NCI-H2227 (cell line): ENCODE measurements around the gene BRINP1.

Experiments
- DNase-seq: peaks from one replicate; lab custom pipeline; 2025; ENCODE audit not compliant: unreplicated experiment; lab: John Stamatoyannopoulos, UW

BRINP1 gene

GRCh38 chr9:119343059-119343990 lies 25.9 kb downstream of the BRINP1 start:
- DNase-seq = no peak

DNA sequence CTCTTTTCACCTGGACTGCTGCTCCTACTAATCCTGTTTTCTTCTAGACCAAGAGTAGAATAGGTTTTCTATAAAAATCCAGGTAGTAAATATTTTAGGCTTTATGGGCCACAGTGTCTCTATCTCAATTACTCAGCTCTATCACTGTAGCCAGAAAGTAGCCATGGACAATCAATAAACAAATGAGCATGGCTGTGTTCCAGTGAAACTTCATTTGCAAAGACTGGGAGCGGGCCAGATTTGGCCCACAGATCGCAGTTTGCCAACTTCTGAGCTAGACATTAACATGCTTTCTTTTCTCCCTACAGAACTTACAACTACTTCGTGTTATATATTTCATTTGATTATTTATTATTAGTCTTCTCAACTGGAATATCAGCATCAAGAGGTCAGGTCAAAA lies 30.2 kb downstream of the BRINP1 start:
- no peak for DNase-seq

GRCh38 chr9:119337573-119337972 lies 31.7 kb downstream of the BRINP1 start:
- DNase-seq = no peak

DNA sequence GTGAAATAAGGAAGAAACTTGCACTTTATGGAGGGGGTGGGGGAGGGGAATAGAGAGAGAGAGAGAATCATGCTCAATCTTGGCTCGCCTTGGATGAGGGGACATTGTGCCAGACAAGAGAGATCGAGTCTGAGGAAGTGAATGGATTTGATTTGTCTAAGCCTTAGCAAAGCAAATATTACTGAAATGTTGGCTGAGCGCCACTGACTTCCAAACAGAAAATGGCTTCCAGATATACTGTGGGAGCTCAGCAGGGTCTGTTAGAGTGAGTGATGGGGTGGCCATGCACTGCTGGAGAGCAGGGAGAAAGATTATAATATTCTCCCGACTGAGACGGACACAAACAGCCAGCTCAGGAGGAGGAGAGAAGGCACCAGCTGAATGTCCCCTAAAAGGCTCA lies 34.5 kb downstream of the BRINP1 start:
- DNase-seq = no peak

- DNase-seq = no peak
Measured at GRCh38 chr9:119333507-119334229, 35.6 kb downstream of the BRINP1 start.

DNA sequence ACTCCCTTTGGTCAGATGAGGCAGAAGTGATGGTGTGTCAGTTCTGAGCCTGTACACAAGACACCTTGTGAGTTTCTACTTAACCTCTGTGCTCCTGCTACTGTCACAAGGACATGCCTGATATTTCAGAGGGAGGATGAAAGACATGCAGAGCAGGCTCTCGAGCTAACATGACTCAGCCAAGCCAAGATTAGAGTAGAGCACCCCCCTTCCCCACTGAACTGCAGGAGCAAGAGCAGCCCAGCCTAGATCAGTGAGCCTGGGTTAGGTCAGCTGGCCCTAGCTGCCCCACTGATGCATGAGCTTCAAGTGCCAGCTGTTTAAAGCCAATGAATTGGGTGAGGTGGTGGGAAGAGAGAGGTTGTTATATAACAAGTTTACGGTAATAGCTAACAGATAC lies 36.7 kb downstream of the BRINP1 start:
- DNase-seq = no peak

- DNase-seq = peak; percentile 42
Measured at GRCh38 chr9:119322184-119322583, 47.1 kb downstream of the BRINP1 start.

GRCh38 chr9:119318371-119318770 lies 50.9 kb downstream of the BRINP1 start:
- DNase-seq = no peak

GRCh38 chr9:119313846-119314245 lies 55.4 kb downstream of the BRINP1 start:
- DNase-seq = no peak

GRCh38 chr9:119310741-119311140 lies 58.5 kb downstream of the BRINP1 start:
- no peak for DNase-seq

DNA sequence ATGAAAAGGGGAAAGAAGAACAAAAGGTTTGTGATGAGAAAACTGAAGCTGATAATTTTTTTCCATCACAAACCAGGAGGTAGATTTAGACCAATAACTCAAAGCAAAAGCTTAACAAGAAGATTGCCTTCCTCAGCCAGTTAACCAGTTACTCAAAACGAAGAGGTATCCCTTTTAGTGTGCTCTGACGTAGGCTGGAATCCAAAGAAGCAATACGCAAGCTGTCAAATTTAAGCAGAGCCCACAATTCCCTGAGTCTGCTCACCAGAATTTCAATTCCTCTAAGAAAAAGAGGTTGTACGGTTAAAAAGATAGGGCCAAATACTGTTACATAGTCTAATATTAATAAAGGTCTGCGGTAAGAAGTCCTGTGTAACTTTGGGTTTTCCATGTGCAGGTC lies 61.8 kb downstream of the BRINP1 start:
- DNase-seq = no peak

GRCh38 chr9:119304555-119304954 lies 64.7 kb downstream of the BRINP1 start:
- no peak for DNase-seq

- DNase-seq = no peak
Measured at GRCh38 chr9:119302988-119303698, 66.1 kb downstream of the BRINP1 start.

DNA sequence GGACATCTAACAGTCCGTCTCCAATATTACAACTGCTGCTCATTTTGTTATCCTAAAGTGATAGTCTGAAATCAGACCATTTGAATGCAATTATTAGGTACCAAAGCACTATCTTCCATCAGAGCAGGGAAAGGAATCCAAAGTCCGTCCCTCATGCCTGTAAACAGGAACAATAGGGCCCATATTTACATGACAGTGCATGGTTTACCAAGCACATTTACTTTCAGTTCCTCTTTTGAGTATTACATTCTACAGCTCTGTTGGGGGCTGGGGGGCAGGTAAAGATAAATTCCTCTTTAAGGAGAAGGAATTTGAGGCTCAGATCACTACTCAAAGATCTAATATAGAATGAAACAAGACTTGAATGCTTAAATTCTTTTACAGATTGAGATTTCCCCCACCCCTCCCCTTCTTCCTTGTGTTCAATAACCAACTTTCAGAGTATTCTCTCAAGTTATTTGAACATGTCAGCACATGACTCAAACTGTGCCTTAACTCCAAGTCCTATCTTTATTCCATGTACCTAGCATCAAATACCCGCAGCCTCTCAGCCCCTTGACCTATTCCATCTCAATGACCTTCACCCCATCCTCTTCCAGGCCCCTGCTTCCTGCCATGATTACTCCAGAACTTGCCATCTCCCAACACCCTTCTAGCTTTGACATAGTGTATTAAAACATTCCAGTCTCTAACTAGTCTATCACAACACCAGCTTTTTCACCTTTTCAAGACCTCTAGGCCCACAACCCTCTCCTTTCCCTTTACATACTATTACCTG lies 71.0 kb downstream of the BRINP1 start:
- DNase-seq = no peak

DNA sequence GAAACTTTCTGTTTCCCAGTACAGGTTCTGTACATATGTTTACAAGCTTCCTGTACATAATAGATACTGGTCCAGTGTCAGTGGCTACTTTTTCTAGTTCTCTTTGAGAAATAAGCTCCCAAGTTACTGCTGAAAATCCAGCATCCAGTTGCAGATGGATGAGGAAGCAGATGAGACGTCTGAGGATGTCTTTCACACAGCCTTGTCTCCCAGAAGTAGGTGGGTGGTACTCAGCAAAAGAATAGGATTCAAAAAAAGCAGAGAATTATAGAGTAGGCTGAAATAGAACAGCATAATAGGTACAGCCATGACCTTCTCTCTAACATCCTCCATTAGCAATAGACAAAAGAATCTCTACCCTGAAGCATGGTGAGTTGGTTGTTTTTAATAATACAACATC lies 77.7 kb downstream of the BRINP1 start:
- DNase-seq = peak; percentile 46

- DNase-seq = peak; percentile 24
Measured at GRCh38 chr9:119289740-119290433, 79.3 kb downstream of the BRINP1 start.

GRCh38 chr9:119284587-119285337 lies 84.5 kb downstream of the BRINP1 start:
- DNase-seq = no peak

DNA sequence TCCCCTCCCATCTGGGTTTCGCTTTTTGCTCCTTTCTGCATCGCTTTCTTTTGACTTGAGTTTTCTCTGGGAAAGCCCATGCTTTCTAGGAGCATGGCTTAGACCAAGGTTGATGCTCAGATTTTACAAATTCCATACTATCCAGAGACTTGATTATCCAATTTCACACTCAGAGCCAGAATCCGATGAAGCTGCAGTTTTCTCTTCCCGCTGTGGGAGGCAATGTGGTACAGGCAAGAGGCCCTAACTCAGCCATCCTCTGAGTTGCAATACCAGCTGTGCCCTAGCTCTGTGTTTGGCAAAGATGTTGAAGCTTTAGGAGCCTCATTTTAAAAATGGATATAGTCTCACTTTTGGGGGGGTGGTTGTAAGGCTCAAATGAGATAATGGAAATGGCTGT lies 85.1 kb downstream of the BRINP1 start:
- peak; percentile 17 for DNase-seq

GRCh38 chr9:119283078-119283794 lies 86.0 kb downstream of the BRINP1 start:
- DNase-seq = no peak
